Measurements from ENCODE around the gene HUNK.
"Not testable (repeated sequence)": the region's sequence is repeated elsewhere in the genome, so short reads cannot be mapped to it uniquely, and the experiment has no call there.

The HUNK gene

GRCh38 chr21:31941694-31942093, 68.9 kb downstream of the HUNK start:
- H3K4me3 ChIP-seq (ENCODE audit: low read depth, low read length), result no peak overlapping the region
- TF ChIP-seq CTCF (IDR thresholded peaks at IDR 0.05; ENCODE audit: low read depth, low read length), result no peak

- H3K4me3 ChIP-seq (ENCODE audit: low read depth, low read length), result no peak overlapping the region
- no peak for TF ChIP-seq CTCF (IDR thresholded peaks at IDR 0.05; ENCODE audit: low read depth, low read length)
Measured at GRCh38 chr21:31943561-31943960, 70.7 kb downstream of the HUNK start.

- TF ChIP-seq CTCF (IDR thresholded peaks at IDR 0.05; ENCODE audit: low read depth, low read length), result no peak
- no peak overlapping the region for H3K4me3 ChIP-seq (ENCODE audit: low read depth, low read length)
Measured at GRCh38 chr21:31945141-31945540, 72.3 kb downstream of the HUNK start.

- H3K4me3 ChIP-seq (ENCODE audit: low read depth, low read length), result no peak overlapping the region
- TF ChIP-seq CTCF (IDR thresholded peaks at IDR 0.05; ENCODE audit: low read depth, low read length), result no peak
Measured at GRCh38 chr21:31945546-31945945, 72.7 kb downstream of the HUNK start.

GRCh38 chr21:31946231-31946630, 73.4 kb downstream of the HUNK start:
- no peak for TF ChIP-seq CTCF (IDR thresholded peaks at IDR 0.05; ENCODE audit: low read depth, low read length)
- no peak overlapping the region; the same call in 1 of the 2 replicates for H3K4me3 ChIP-seq (ENCODE audit: low read depth, low read length)

- H3K4me3 ChIP-seq (ENCODE audit: low read depth, low read length), result not testable (repeated sequence)
Measured at GRCh38 chr21:31946876-31947550, 74.2 kb downstream of the HUNK start.

- no peak for TF ChIP-seq CTCF (IDR thresholded peaks at IDR 0.05; ENCODE audit: low read depth, low read length)
- no peak overlapping the region for H3K4me3 ChIP-seq (ENCODE audit: low read depth, low read length)
Measured at GRCh38 chr21:31948676-31949075, 75.9 kb downstream of the HUNK start.

GRCh38 chr21:31952828-31953227, 80.0 kb downstream of the HUNK start:
- TF ChIP-seq CTCF (IDR thresholded peaks at IDR 0.05; ENCODE audit: low read depth, low read length), result no peak
- H3K4me3 ChIP-seq (ENCODE audit: low read depth, low read length), result no peak overlapping the region
